ENCODE data around the gene KRT6C.
A peak's percentile ranks its signal among the peaks of the same experiment; 100 is the strongest.
"Not testable (repeated sequence)": the region's sequence is repeated elsewhere in the genome, so short reads cannot be mapped to it uniquely, and the experiment has no call there.

Gene KRT6C

DNA sequence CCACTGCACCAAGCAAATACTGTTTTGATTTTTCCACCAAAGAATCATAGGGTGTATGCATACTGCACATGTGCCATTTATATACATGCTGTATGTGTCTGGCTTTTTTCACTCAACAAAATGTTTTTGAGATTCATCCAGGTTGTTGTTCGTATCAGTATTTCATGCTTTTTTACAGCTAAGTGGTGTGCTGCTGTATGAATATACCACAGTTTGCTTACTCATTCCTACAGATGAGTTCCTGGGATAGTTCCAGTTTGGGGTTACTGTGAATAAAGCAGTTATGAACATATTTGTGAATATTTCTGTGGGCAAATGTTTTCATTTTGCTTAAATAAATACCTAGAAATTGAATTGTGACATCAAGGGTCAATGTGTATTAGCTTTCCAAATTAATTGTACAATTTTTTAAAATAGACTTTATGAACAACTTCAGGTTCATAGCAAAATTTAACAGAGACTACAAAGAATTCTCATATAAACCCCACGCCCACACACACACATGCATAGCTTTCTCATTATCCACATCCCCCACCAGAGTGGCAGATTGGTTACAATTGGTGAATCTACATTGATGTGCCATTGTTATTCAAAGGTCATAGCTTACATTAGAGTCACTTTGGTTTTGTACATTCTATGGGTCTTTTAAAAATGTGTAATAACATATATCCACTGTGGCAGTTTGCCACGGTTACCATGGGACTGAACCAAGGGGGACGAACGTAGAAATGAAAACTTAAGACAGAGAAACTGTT is 26.4 kb upstream of the KRT6C start:
- DNase-seq (ENCODE audit: low read depth) = no peak

- DNase-seq (ENCODE audit: low read depth) = no peak
These were observed 25.3 kb upstream of the KRT6C start for GRCh38 chr12:52498946-52499345.

- DNase-seq (ENCODE audit: low read depth) = no peak
These were observed 24.4 kb upstream of the KRT6C start for GRCh38 chr12:52497975-52498374.

GRCh38 chr12:52496590-52497071 is 23.0 kb upstream of the KRT6C start:
- DNase-seq (ENCODE audit: low read depth) = peak; percentile 48

DNA sequence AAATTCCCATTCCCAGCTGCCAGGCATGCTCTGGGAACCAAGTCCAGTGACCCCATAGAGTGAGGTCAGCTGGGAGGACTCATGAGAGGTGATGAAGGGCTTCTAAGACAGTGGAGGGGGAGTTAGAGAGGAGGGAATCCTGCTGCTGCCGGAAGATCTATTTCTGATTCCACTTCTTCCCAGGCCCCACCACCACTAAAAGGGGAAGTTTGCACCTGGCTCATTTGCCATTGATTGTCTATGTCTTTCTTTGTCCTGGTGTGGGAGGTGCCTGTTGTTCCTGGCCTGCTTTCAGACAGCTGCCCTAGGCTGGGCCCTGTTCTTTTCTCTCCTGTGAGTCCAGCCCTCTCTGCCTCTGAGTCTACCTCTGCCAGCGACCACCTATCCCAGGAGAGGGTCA is 22.4 kb upstream of the KRT6C start:
- no peak for DNase-seq (ENCODE audit: low read depth)

- no peak for DNase-seq (ENCODE audit: low read depth)
These were observed 21.8 kb upstream of the KRT6C start for GRCh38 chr12:52495389-52495788.

DNA sequence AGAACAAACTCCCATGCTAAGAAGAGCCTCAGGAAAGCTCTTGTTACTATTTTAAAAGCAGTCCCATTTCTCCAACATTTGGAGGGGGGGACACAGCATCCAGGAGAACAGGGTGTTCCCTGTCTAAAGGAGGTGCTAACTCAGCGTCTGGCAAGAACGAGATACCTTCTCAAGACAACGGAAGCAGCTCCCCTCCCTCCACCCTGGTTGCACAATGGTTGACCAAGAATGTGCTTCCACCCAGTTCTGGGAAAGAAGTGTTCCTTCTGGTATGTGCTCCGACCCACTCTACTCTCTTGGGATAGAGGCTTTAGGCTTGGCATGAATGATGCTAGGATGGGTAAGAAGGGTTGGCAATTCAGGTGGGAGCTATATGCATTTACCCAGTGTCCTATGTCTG is 20.9 kb upstream of the KRT6C start:
- DNase-seq (ENCODE audit: low read depth) = peak; percentile 54

GRCh38 chr12:52494100-52494499 is 20.5 kb upstream of the KRT6C start:
- no peak for DNase-seq (ENCODE audit: low read depth)

DNA sequence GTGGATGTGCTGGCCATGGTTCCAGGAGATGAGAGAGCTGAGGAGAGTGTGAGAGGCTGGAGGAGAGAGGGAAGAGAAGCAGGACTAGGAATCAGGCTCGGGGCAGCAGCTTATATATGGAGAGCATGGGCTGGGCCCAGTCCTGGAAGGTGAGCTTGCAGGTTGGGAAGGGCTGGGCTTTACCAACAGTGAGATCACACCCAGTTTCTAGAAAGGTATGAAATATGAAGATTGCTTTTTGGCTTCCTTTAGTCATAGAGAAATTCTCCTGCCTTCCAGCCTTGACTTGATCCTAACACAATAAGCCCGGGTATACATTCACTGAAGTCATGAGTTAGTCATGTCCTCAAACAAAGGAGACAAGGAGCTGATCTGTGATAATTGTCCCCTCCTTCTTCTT is 19.6 kb upstream of the KRT6C start, which contains the start of gene KRT6A:
TSS of gene KRT6A (minus strand) at position 86 of the 400 bp plus-strand sequence. CDS start at position 17, 69 bp downstream.
- no peak for DNase-seq (ENCODE audit: low read depth)

DNA sequence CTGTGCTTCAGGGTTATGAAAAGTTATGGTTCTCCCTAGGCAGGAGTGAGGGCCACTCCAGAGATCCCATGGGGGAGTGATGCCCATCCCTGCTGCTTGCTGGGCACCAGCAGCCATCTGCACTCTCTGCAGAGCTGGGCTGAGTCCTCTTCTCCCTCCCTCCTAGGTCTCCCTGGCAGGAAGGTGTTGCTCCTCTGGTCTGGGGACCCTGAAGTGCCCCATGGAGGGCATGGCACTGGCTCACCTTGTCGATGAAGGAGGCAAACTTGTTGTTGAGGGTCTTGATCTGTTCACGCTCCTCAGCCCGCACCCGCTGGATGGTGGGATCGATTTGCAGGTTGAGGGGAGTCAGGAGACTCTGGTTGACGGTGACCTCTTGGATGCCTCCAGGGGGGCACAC is 18.8 kb upstream of the KRT6C start:
- not testable (repeated sequence) for DNase-seq (ENCODE audit: low read depth)

- not testable (repeated sequence) for DNase-seq (ENCODE audit: low read depth)
These were observed 17.9 kb upstream of the KRT6C start for GRCh38 chr12:52491495-52491894.

- DNase-seq (ENCODE audit: low read depth) = no peak
These were observed 15.1 kb upstream of the KRT6C start for GRCh38 chr12:52488736-52489135.

DNA sequence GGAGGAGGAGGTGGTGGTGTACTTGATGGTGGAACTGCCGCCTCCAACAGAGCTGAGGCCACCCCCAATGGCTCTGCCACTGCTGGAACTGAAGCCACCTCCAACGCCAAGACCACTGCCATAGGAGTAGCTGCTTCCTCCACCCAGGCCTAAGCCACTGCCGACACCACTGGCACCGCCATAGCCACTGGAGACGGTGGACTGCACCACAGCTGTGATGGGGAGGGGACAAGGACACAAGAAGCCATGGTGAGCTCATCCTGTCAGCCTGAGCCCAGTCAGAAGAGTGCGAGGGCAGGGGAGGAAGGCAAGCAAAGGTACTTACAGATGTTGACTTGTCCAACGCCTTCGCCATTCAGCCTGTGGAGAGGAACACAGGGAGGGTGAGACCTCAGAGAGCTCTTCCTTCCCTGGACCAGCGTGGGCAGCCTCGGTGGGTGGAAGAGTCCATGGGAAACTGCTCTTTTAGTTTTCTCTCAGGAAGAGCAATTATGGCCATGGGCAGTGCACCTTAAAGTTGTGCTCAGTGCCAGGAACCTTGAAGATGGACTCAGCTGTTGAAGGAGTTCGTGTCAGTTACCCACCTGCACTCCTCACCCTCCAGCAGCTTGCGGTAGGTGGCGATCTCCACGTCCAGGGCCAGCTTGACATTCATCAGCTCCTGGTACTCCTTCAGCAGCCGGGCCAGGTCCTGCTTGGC is 14.3 kb upstream of the KRT6C start:
- not testable (repeated sequence) for DNase-seq (ENCODE audit: low read depth)

DNA sequence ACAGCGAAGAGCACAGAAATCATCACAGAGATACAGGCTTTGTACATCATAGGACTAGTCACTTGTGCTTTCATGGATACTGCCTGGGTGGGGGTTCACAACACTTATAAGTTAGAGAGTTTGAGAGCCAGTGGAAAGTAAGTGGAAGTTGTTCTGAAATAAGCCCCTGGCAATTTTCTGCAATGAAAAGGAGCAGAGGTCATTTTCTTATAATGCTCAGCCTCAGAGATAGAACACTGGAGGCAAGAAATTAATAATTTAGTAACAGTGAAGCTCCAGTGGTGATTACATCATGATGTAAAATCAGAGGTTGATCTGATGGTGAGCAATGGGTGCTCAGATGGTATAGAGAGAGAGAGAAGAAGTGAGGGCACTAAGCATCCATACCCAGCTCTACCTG is 13.6 kb upstream of the KRT6C start:
- no peak for DNase-seq (ENCODE audit: low read depth)

DNA sequence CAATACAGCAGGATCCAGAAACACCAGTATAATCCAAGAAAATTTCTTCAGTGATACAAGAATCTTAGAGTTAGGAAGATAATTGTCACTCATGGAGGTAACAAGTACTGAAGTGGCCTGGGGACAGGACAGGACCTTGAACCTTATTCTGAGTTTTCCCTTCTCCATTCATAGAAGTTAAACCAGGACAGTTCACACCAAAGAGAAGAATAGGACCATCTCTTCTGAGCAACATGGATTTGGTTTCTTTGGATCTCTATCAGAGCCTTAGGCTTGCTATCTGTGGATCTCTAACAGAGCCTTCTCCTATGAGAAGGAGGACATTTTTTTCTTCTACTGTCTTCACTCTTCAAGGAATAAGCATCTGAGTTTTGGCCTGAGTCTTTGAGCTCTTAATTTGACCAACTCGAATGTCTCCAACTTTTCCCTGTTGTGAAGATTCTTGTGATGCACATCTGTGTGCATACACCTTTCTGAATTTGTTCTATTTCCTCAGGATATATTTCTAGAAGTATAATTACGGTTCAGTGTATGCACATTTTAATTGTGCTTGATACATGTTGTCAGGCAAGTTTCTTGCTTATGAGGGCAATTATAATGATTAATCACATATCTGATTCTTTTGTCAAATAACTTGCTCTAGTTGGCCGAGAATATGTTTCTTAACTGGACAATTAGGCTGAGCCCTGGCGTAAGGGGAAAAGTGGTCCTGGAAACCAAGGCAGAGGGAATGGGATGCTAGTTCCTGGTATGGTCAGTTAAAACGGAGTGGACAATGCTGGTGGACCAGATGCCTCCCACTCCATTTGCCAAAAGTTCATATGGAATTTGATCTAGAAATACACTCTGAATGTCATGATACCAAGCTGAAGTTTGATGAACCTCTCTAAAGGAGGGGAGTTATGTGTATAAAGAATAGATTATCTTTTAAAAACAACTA is 12.8 kb upstream of the KRT6C start:
- no peak for DNase-seq (ENCODE audit: low read depth)

- no peak for DNase-seq (ENCODE audit: low read depth)
These were observed 6.5 kb upstream of the KRT6C start for GRCh38 chr12:52480073-52480472.

DNA sequence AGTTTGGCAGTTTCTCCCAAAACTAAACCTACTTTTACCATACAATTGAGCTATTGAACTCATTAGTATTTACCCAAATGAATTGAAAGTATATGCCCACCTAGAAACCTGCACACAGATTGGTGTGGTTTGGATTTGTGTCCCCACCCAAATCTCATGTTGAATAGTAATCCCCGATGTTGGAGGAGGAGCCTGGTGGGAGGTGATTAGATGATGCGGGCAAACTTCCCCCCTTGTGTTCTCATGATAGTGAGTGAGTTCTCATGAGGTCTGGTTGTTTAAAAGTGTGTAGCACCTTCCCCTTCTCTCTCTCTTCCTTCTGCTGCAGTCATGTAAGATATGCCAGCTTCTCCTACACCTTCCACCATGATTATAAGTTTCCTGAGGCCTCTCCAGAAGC is 4.0 kb upstream of the KRT6C start:
- no peak for DNase-seq (ENCODE audit: low read depth)

DNA sequence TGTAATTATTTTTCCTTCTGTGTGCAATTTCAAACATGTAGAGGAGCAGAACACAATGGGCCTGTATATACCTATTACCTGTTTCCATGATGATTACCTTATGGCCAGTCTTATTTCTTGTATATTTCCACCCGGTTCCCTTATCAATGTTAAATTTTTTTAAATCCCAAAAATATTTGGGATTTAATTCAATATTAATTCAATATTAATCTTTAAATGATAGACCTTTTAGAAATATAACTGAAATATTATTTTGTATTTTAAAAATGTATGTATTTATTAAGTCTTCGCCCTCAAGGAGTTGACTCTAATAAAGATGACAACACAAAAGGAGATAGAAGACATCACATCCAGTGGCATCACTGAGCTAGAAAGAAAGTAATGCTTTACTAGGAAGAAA is 607 bp upstream of the KRT6C start:
- no peak for DNase-seq (ENCODE audit: low read depth)

GRCh38 chr12:52469853-52470252 is 3.8 kb downstream of the KRT6C start:
- DNase-seq (ENCODE audit: low read depth) = no peak

- DNase-seq (ENCODE audit: low read depth) = no peak
These were observed 8.7 kb downstream of the KRT6C start for GRCh38 chr12:52464897-52465296.

GRCh38 chr12:52461693-52462092 is 11.9 kb downstream of the KRT6C start:
- DNase-seq (ENCODE audit: low read depth) = no peak

GRCh38 chr12:52458861-52459260 is 14.7 kb downstream of the KRT6C start:
- DNase-seq (ENCODE audit: low read depth) = no peak

Measured in fibroblast of gingiva (primary cell).